K562 (cell line): ENCODE data around the gene PDE6H. TPM values are rescaled to one million over a fixed set of nuclear protein-coding genes. Genes with fewer than 3 reads are reported as not detected.
A peak's percentile ranks its signal among the peaks of the same experiment; 100 is the strongest.

Source experiments
- ARID3B ChIP-seq: fragments of 250-450 bp; sonication (Bioruptor Pico); IDR thresholded peaks from 2 replicates; pipeline ENCODE4 v1.4.0; 2020; ENCODE audit warnings: borderline replicate concordance
- CTCFL ChIP-seq: IDR thresholded peaks from 2 replicates; pipeline ENCODE4 v1.6.1; 2011; ENCODE audit warnings: borderline replicate concordance, low read depth, mild to moderate bottlenecking, moderate library complexity, low read length; ENCODE audit not compliant: insufficient read depth, poor library complexity, severe bottlenecking
- DIDO1 ChIP-seq: fragments of 450-650 bp; IDR thresholded peaks from 2 replicates; pipeline ENCODE4 v1.6.1; 2016; ENCODE audit warnings: low read depth, missing biosample characterization, missing genetic modification characterization
- FOXM1 ChIP-seq, 2 experiments: fragments of 450-650 bp in 1 of 2; sonication (generic) in 1 of 2; formaldehyde crosslinking in 1 of 2; IDR thresholded peaks; 2 replicates each; pipeline versions ENCODE4 v1.6.1 to v1.9.0; 2017 to 2022; ENCODE audit warnings: low read depth in 2 of 2, mild to moderate bottlenecking in 2 of 2, missing genetic modification reagents in 1 of 2, moderate library complexity in 1 of 2
- HNRNPH1 ChIP-seq: fragments of 200-400 bp; formaldehyde crosslinking; optimal IDR thresholded peaks from 2 replicates; pipeline ENCODE3; 2017; ENCODE audit warnings: low read depth, mild to moderate bottlenecking, low read length, moderate library complexity
- KAT7 ChIP-seq: sonication (generic); formaldehyde crosslinking; IDR thresholded peaks from 2 replicates; pipeline ENCODE4 v1.8.0; 2022; ENCODE audit warnings: missing genetic modification reagents, mild to moderate bottlenecking, borderline replicate concordance
- NR2C1 ChIP-seq, 2 experiments: fragments of 450-650 bp; IDR thresholded peaks; 2 replicates each; pipeline ENCODE4 v1.6.1; 2017; ENCODE audit warnings: mild to moderate bottlenecking in 2 of 2, antibody characterized with exemption in 1 of 2, inconsistent platforms in 1 of 2, missing compliant biosample characterization in 1 of 2, missing genetic modification characterization in 1 of 2
- PBX2 ChIP-seq, 2 experiments: IDR thresholded peaks in 1 of 2; conservative IDR thresholded peaks in 1 of 2; 2 replicates each; pipeline ENCODE4 v1.6.1; 2016; ENCODE audit warnings: low read depth in 2 of 2, mild to moderate bottlenecking in 1 of 2, missing compliant biosample characterization in 1 of 2, missing genetic modification characterization in 1 of 2, moderate library complexity in 1 of 2
- SP1 ChIP-seq: sonication (generic); formaldehyde crosslinking; IDR thresholded peaks from 2 replicates; pipeline ENCODE4 v1.8.1; 2022; ENCODE audit warnings: mild to moderate bottlenecking, missing genetic modification reagents
- SRSF3 ChIP-seq: fragments of 200-400 bp; formaldehyde crosslinking; IDR thresholded peaks from 2 replicates; pipeline ENCODE4 v1.6.1; 2016; ENCODE audit warnings: mild to moderate bottlenecking, low read length, moderate library complexity; ENCODE audit not compliant: insufficient read depth
- U2AF1 ChIP-seq: fragments of 200-400 bp; formaldehyde crosslinking; optimal IDR thresholded peaks from 2 replicates; pipeline ENCODE3; 2017; ENCODE audit warnings: mild to moderate bottlenecking, low read depth, low read length, moderate library complexity
- ZBTB33 ChIP-seq: sonication (generic); formaldehyde crosslinking; IDR thresholded peaks from 2 replicates; pipeline ENCODE4 v1.8.1; 2023; ENCODE audit warnings: mild to moderate bottlenecking, missing genetic modification reagents
- ZC3H8 ChIP-seq: fragments of 450-650 bp; IDR thresholded peaks from 2 replicates; pipeline ENCODE4 v1.6.1; 2017
- ZKSCAN3 ChIP-seq: fragments of 250-450 bp; sonication (Bioruptor Pico); IDR thresholded peaks from 2 replicates; pipeline ENCODE4 v1.4.0; 2020
- ZNF277 ChIP-seq: fragments of 250-450 bp; sonication (Bioruptor Pico); IDR thresholded peaks from 2 replicates; pipeline ENCODE4 v1.8.0; 2022; ENCODE audit warnings: inconsistent platforms, mild to moderate bottlenecking, moderate library complexity, borderline replicate concordance
- ZNF551 ChIP-seq: fragments of 250-450 bp; sonication (Bioruptor Pico); IDR thresholded peaks from 2 replicates; pipeline ENCODE4 v1.5.0; 2021; ENCODE audit warnings: mild to moderate bottlenecking, moderate library complexity
- ZNF583 ChIP-seq: fragments of 250-450 bp; sonication (Bioruptor Pico); IDR thresholded peaks from 2 replicates; pipeline ENCODE4 v1.4.0; 2020
- polyA plus RNA-seq, 8 experiments: library from polyadenylated mRNA; depleted of rRNA in 4 of 8; stranded (reverse) in 5 of 8; unstranded in 3 of 8; fragments of >200 nt; fragmentation: Nextera tagmentation in 2 of 8; fragmentation: Illumina TruSeq in 1 of 8; extraction: Ambion mirVana in 2 of 8; extraction: Trizol in 1 of 8; gene quantifications; 2 replicates each; pipeline versions ENCODE4 v1.2.1 to v1.2.3, GENCODE V29; 2011 to 2014; ENCODE audit warnings: inconsistent platforms in 1 of 8, missing spikeins in 1 of 8
- total RNA-seq, 7 experiments: library from RNA; depleted of rRNA in 6 of 7; stranded (reverse); fragments of >200 nt in 6 of 7; fragmentation: Illumina TruSeq in 2 of 7; extraction: Trizol in 2 of 7; gene quantifications; 2 replicates each; pipeline versions ENCODE4 v1.2.1 to v1.2.3, GENCODE V29; 2011 to 2021; ENCODE audit warnings: low replicate concordance in 1 of 7

The PDE6H gene
- total and polyA plus RNA-seq, 9 of the 15 experiments (the other 6 are each of a cell fraction or from before 2014, with no cell fraction given): 0.15 TPM; not detected in 8

GRCh38 chr12:14924541-14924940 is 48.3 kb upstream of the PDE6H start (continued):
- no peak for TF ChIP-seq ZKSCAN3 (CRISPR knock-in tag)
- no peak for TF ChIP-seq ZBTB33
- no peak for TF ChIP-seq SRSF3
- no peak for TF ChIP-seq NR2C1 (IDR thresholded peaks at IDR 0.05)
- peak; percentile 19; the same call in 1 of the 2 replicates for TF ChIP-seq NR2C1 (tag; IDR thresholded peaks at IDR 0.05)
- no peak for TF ChIP-seq ZNF277 (CRISPR knock-in tag)
- no peak for TF ChIP-seq SP1 (CRISPR knock-in tag)
- TF ChIP-seq ZNF583: peak; percentile 84; the same call in 1 of the 2 replicates
- no peak for TF ChIP-seq ARID3B (CRISPR knock-in tag)
- TF ChIP-seq KAT7 (CRISPR knock-in tag): no peak
- TF ChIP-seq U2AF1: no peak
- TF ChIP-seq HNRNPH1: no peak
- no peak for TF ChIP-seq PBX2 (CRISPR knock-in tag; IDR thresholded peaks at IDR 0.05; ENCODE audit: low read depth)
- TF ChIP-seq PBX2 (tag; conservative IDR thresholded peaks at IDR 0.05; ENCODE audit: low read depth): no peak; the same call in 1 of the 2 replicates
- no peak for TF ChIP-seq ZNF551 (CRISPR knock-in tag)
- TF ChIP-seq FOXM1 (IDR thresholded peaks at IDR 0.05; ENCODE audit: low read depth): no peak
- no peak for TF ChIP-seq FOXM1 (CRISPR knock-in tag; IDR thresholded peaks at IDR 0.05; ENCODE audit: low read depth)
- no peak for TF ChIP-seq DIDO1 (tag)
- no peak for TF ChIP-seq CTCFL
- no peak for TF ChIP-seq ZC3H8
